WTC11 (cell line): Measurements from ENCODE around the gene C10orf95. TPM values are rescaled to one million over a fixed set of nuclear protein-coding genes. Genes with fewer than 3 reads are reported as not detected.

Experiments used
- ATAC-seq: fragments of 200-7000 bp; cut with Tn5 transposase; 2 replicates; pipeline ENCODE4 v1.10.0; 2021; ENCODE audit warnings: mild to moderate bottlenecking, moderate library complexity
- CTCF ChIA-PET: fragments of 300-600 bp; sonication (Branson Sonifier 250); formaldehyde crosslinking; loops from one replicate; lab custom pipeline; 2021; ENCODE audit warnings: antibody characterized with exemption; lab: Charles Lee
- POLR2A ChIA-PET: fragments of 350-600 bp; sonication (Branson Sonifier 250); formaldehyde crosslinking; loops from one replicate; lab custom pipeline; 2021; ENCODE audit warnings: antibody characterized with exemption; lab: Charles Lee
- DNase-seq: peaks from one replicate; pipeline ENCODE4 v3.0.0; 2021; ENCODE audit warnings: low spot score
- H3K27ac Mint-ChIP-seq: 2 replicates; pipeline ENCODE4 v1.8.0; 2021; ENCODE audit warnings: mixed read lengths
- H3K27me3 Mint-ChIP-seq: 2 replicates; pipeline ENCODE4 v1.8.0; 2021; ENCODE audit warnings: low read depth, mild to moderate bottlenecking, moderate library complexity, mixed read lengths
- H3K36me3 Mint-ChIP-seq: 2 replicates; pipeline ENCODE4 v1.8.0; 2021; ENCODE audit warnings: mixed read lengths
- H3K4me1 Mint-ChIP-seq: 2 replicates; pipeline ENCODE4 v1.8.0; 2022; ENCODE audit warnings: mixed read lengths
- H3K4me3 Mint-ChIP-seq: 2 replicates; pipeline ENCODE4 v1.8.0; 2021; ENCODE audit warnings: mild to moderate bottlenecking, moderate library complexity, mixed read lengths
- H3K9me3 Mint-ChIP-seq: 2 replicates; pipeline ENCODE4 v1.8.0; 2021; ENCODE audit warnings: mixed read lengths
- ATF3 ChIP-seq: sonication (generic); formaldehyde crosslinking; conservative IDR thresholded peaks from 2 replicates; pipeline ENCODE4 v1.8.1; 2022; ENCODE audit warnings: mild to moderate bottlenecking, missing genetic modification reagents
- E2F1 ChIP-seq: sonication (generic); formaldehyde crosslinking; IDR thresholded peaks from 2 replicates; pipeline ENCODE4 v1.8.0; 2022; ENCODE audit warnings: mild to moderate bottlenecking, missing genetic modification reagents
- E2F4 ChIP-seq: sonication (generic); formaldehyde crosslinking; IDR thresholded peaks from 2 replicates; pipeline ENCODE4 v1.8.1; 2022; ENCODE audit warnings: low read depth, mild to moderate bottlenecking, moderate library complexity, missing genetic modification reagents, borderline replicate concordance
- ERG ChIP-seq: fragments of 250-450 bp; sonication (Bioruptor Pico); IDR thresholded peaks from 2 replicates; pipeline ENCODE4 v1.8.0; 2021; ENCODE audit warnings: mild to moderate bottlenecking
- FOXK1 ChIP-seq: sonication (generic); formaldehyde crosslinking; IDR thresholded peaks from 2 replicates; pipeline ENCODE4 v1.8.0; 2022; ENCODE audit warnings: mild to moderate bottlenecking, moderate library complexity, missing genetic modification reagents
- GABPB1 ChIP-seq: sonication (generic); formaldehyde crosslinking; IDR thresholded peaks from 2 replicates; pipeline ENCODE4 v1.8.1; 2023; ENCODE audit warnings: mild to moderate bottlenecking, missing genetic modification reagents
- HMGXB4 ChIP-seq: sonication (generic); formaldehyde crosslinking; IDR thresholded peaks from 2 replicates; pipeline ENCODE4 v1.8.1; 2023; ENCODE audit warnings: mild to moderate bottlenecking, moderate library complexity, missing genetic modification reagents
- KAT7 ChIP-seq: sonication (generic); formaldehyde crosslinking; IDR thresholded peaks from 2 replicates; pipeline ENCODE4 v1.8.1; 2023; ENCODE audit warnings: missing genetic modification reagents, mild to moderate bottlenecking, borderline replicate concordance
- MAX ChIP-seq: sonication (generic); formaldehyde crosslinking; IDR thresholded peaks from 2 replicates; pipeline ENCODE4 v1.8.0; 2022; ENCODE audit warnings: mild to moderate bottlenecking, missing genetic modification reagents
- PRDM15 ChIP-seq: sonication (generic); formaldehyde crosslinking; IDR thresholded peaks from 2 replicates; pipeline ENCODE4 v1.8.0; 2022; ENCODE audit warnings: missing genetic modification reagents
- SMAD3 ChIP-seq: sonication (generic); formaldehyde crosslinking; IDR thresholded peaks from 2 replicates; pipeline ENCODE4 v1.8.0; 2022; ENCODE audit warnings: missing genetic modification reagents, mild to moderate bottlenecking, borderline replicate concordance
- SP1 ChIP-seq: sonication (generic); formaldehyde crosslinking; conservative IDR thresholded peaks from 2 replicates; pipeline ENCODE4 v1.8.1; 2022; ENCODE audit warnings: missing genetic modification reagents
- TP53 ChIP-seq: sonication (generic); formaldehyde crosslinking; IDR thresholded peaks from 2 replicates; pipeline ENCODE4 v1.8.1; 2023; ENCODE audit warnings: mild to moderate bottlenecking, missing genetic modification reagents
- ZNF219 ChIP-seq: sonication (generic); formaldehyde crosslinking; IDR thresholded peaks from 2 replicates; pipeline ENCODE4 v1.8.0; 2023; ENCODE audit warnings: missing genetic modification reagents, mild to moderate bottlenecking, borderline replicate concordance
- ZNF232 ChIP-seq: sonication (generic); formaldehyde crosslinking; IDR thresholded peaks from 2 replicates; pipeline ENCODE4 v1.8.0; 2022; ENCODE audit warnings: mild to moderate bottlenecking, missing genetic modification reagents
- total RNA-seq: library from RNA; stranded (reverse); gene quantifications from 3 replicates; pipeline ENCODE4 v1.2.3, GENCODE V29; 2021

The C10orf95 gene
- total RNA-seq, 1 experiment from 2014 or later = 0.96 TPM

GRCh38 chr10:102436312-102436711, 15.0 kb downstream of the C10orf95 start:
- Mint-ChIP-seq H3K27ac (no peak overlapping the region), H3K4me3 (peak overlapping the region; percentile 12; the same call in 1 of the 2 replicates)
- POLR2A ChIA-PET = interaction anchor here (0.6 to 2.3 kb wide), 2 partner anchors 15 to 25 kb away, joined by 4 to 6 read pairs; partner anchors contain the start of gene C10orf95

GRCh38 chr10:102435529-102436233, 15.7 kb downstream of the C10orf95 start:
- Mint-ChIP-seq H3K27me3 (peaks cover 57% of the 10 kb centered on the region), H3K9me3 (no peaks in the 10 kb centered on the region), H3K4me1 (peaks cover 18% of the 10 kb centered on the region), H3K4me3 (peak overlapping the region; percentile 54), H3K27ac (no peak overlapping the region)
- CTCF ChIA-PET = interaction anchor here (0.8 to 2.8 kb wide), 9 partner anchors 15 to 266 kb away, joined by 3 to 13 read pairs (median 4); partner anchors contain the start of gene C10orf95
- POLR2A ChIA-PET = interaction anchor here (0.6 to 2.3 kb wide), 2 partner anchors 16 to 25 kb away, joined by 4 to 6 read pairs; partner anchors contain the start of gene C10orf95
- peak; percentile 67 for DNase-seq
- peak; percentile 9 for ATAC-seq
- TF ChIP-seq ZNF219 (CRISPR knock-in tag) (no peak), TP53 (CRISPR knock-in tag) (no peak), HMGXB4 (CRISPR knock-in tag) (no peak)
- TF ChIP-seq, all 79 proteins: peak for 0
- H3K36me3 Mint-ChIP-seq = no peaks in the 10 kb centered on the region

More at GRCh38 chr10:102436312-102436711, 15.0 kb downstream of the C10orf95 start:
- peaks cover 18% of the 10 kb centered on the region for H3K4me1 Mint-ChIP-seq
- H3K36me3 Mint-ChIP-seq = no peaks in the 10 kb centered on the region
- no peak for DNase-seq
- peaks cover 58% of the 10 kb centered on the region for H3K27me3 Mint-ChIP-seq
- no peaks in the 10 kb centered on the region for H3K9me3 Mint-ChIP-seq
- CTCF ChIA-PET = interaction anchor here (0.6 to 2.8 kb wide), 5 partner anchors 14 to 139 kb away, joined by 3 to 13 read pairs (median 10); partner anchors contain the start of gene C10orf95
- no peak for TF ChIP-seq ATF3 (CRISPR knock-in tag)
- no peak for TF ChIP-seq E2F4 (CRISPR knock-in tag)
- no peak for TF ChIP-seq GABPB1 (CRISPR knock-in tag)
- no peak for TF ChIP-seq SP1 (CRISPR knock-in tag)
- TF ChIP-seq ZNF232 (CRISPR knock-in tag) = no peak
- TF ChIP-seq, all 79 proteins: peak for 0
- ATAC-seq = no peak

- no peaks in the 10 kb centered on the region for H3K9me3 Mint-ChIP-seq
- POLR2A ChIA-PET = interaction anchor here (0.7 to 2.3 kb wide), 2 partner anchors 16 to 28 kb away, joined by 3 to 6 read pairs; partner anchors contain the start of gene C10orf95
- no peak for DNase-seq
- peaks cover 18% of the 10 kb centered on the region for H3K4me1 Mint-ChIP-seq
- no peak for TF ChIP-seq ERG
- no peak for TF ChIP-seq SMAD3 (CRISPR knock-in tag)
- TF ChIP-seq PRDM15 = no peak
- no peak for TF ChIP-seq SP1 (CRISPR knock-in tag)
- TF ChIP-seq KAT7 (CRISPR knock-in tag) = no peak
- no peak for TF ChIP-seq FOXK1
- TF ChIP-seq E2F1 (CRISPR knock-in tag) = no peak
- TF ChIP-seq TP53 (CRISPR knock-in tag) = no peak
- TF ChIP-seq MAX (CRISPR knock-in tag) = no peak
- H3K27me3 Mint-ChIP-seq = peaks cover 56% of the 10 kb centered on the region
- CTCF ChIA-PET = interaction anchor here (0.8 to 2.8 kb wide), 9 partner anchors 15 to 266 kb away, joined by 3 to 13 read pairs (median 4); partner anchors contain the start of gene C10orf95
- no peaks in the 10 kb centered on the region for H3K36me3 Mint-ChIP-seq
- H3K27ac Mint-ChIP-seq = no peak overlapping the region
- ATAC-seq = no peak
- peak overlapping the region; percentile 54 for H3K4me3 Mint-ChIP-seq
Measured at GRCh38 chr10:102435133-102435497, 16.2 kb downstream of the C10orf95 start.
